ENCODE measurements around the gene UNC5C.

DNA sequence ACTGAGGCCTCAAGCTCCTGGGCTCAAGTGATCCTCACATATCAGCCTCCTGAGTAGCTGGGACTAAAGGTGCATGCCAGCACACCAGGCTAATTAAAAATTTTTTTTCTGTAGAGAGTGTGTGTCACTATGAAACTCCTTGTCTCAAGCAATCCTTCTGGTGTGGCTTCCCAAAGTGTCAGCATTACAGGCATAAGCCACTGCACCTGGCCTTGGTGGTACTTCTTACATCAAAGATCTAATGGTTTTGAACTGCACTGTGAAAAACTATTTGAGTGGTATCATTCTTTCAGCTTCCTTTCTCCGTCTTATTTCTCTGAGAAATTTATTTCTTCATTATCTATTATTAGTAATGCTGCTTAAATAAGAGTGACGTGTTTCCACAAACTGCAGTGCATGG lies 98.5 kb downstream of the UNC5C start:
- TF ChIP-seq, protein P1, sequence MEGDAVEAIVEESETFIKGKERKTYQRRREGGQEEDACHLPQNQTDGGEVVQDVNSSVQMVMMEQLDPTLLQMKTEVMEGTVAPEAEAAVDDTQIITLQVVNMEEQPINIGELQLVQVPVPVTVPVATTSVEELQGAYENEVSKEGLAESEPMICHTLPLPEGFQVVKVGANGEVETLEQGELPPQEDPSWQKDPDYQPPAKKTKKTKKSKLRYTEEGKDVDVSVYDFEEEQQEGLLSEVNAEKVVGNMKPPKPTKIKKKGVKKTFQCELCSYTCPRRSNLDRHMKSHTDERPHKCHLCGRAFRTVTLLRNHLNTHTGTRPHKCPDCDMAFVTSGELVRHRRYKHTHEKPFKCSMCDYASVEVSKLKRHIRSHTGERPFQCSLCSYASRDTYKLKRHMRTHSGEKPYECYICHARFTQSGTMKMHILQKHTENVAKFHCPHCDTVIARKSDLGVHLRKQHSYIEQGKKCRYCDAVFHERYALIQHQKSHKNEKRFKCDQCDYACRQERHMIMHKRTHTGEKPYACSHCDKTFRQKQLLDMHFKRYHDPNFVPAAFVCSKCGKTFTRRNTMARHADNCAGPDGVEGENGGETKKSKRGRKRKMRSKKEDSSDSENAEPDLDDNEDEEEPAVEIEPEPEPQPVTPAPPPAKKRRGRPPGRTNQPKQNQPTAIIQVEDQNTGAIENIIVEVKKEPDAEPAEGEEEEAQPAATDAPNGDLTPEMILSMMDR (IDR thresholded peaks at IDR 0.05; ENCODE audit: low read length) = no peak
- no peak for TF ChIP-seq EZH2 (IDR thresholded peaks at IDR 0.05; ENCODE audit: borderline replicate concordance, low read length)
